IPS DF 19.7 (cell line): ENCODE results near the gene SLC6A18.

Experiments
- DNase-seq: peaks from one replicate; pipeline ENCODE4 v3.0.0-alpha.2; 2013; ENCODE audit warnings: low read depth, low spot score

SLC6A18 gene

GRCh38 chr5:1230551-1230950 lies 5.4 kb downstream of the SLC6A18 start:
- no peak for DNase-seq

- no peak for DNase-seq
These were observed 6.2 kb downstream of the SLC6A18 start for GRCh38 chr5:1231354-1231905.

GRCh38 chr5:1232780-1233179 lies 7.6 kb downstream of the SLC6A18 start:
- no peak for DNase-seq

GRCh38 chr5:1235379-1235778 lies 10.2 kb downstream of the SLC6A18 start:
- no peak for DNase-seq

- DNase-seq = no peak
These were observed 10.7 kb downstream of the SLC6A18 start for GRCh38 chr5:1235838-1236237.

GRCh38 chr5:1239505-1240251 lies 14.5 kb downstream of the SLC6A18 start:
- no peak for DNase-seq

GRCh38 chr5:1240496-1241260 lies 15.5 kb downstream of the SLC6A18 start:
- no peak for DNase-seq

- DNase-seq = no peak
These were observed 16.4 kb downstream of the SLC6A18 start for GRCh38 chr5:1241509-1242080.

- no peak for DNase-seq
These were observed 17.7 kb downstream of the SLC6A18 start for GRCh38 chr5:1242733-1243486.

GRCh38 chr5:1243487-1244130 lies 18.4 kb downstream of the SLC6A18 start:
- no peak for DNase-seq

GRCh38 chr5:1244255-1244654 lies 19.1 kb downstream of the SLC6A18 start:
- no peak for DNase-seq

- DNase-seq = no peak
These were observed 19.8 kb downstream of the SLC6A18 start for GRCh38 chr5:1244976-1245375.

- no peak for DNase-seq
These were observed 20.9 kb downstream of the SLC6A18 start for GRCh38 chr5:1245905-1246576.

GRCh38 chr5:1246711-1247431 lies 21.7 kb downstream of the SLC6A18 start:
- peak; percentile 50 for DNase-seq

GRCh38 chr5:1247811-1248210 lies 22.6 kb downstream of the SLC6A18 start:
- DNase-seq = no peak

GRCh38 chr5:1249366-1250280 lies 24.4 kb downstream of the SLC6A18 start:
- no peak for DNase-seq

GRCh38 chr5:1251678-1252580 lies 26.7 kb downstream of the SLC6A18 start:
- DNase-seq = no peak

- no peak for DNase-seq
These were observed 27.5 kb downstream of the SLC6A18 start for GRCh38 chr5:1252681-1253080.
